Body of pancreas (tissue), 4 donors: ENCODE data around the gene GSE1.

Source experiments
- CTCF ChIP-seq, 7 experiments: fragments of 450-650 bp in 4 of 7; fragments of 200-600 bp in 3 of 7; sonication (generic) in 3 of 7; IDR thresholded peaks; one replicate each; pipeline ENCODE4 v1.5.1; 2016 to 2019; ENCODE audit warnings: antibody characterized with exemption in 7 of 7
- POLR2A ChIP-seq, 3 donors: fragments of 450-650 bp; IDR thresholded peaks; one replicate each; pipeline ENCODE4 v1.6.1; 2016; ENCODE audit warnings: antibody characterized with exemption in 3 of 3, mild to moderate bottlenecking in 2 of 3

GRCh38 chr16:85563515-85564276, 49.4 kb upstream of the GSE1 start:
- TF ChIP-seq POLR2A (IDR thresholded peaks at IDR 0.05) (no peak), CTCF (IDR thresholded peaks at IDR 0.05) (no peak)
